ENCODE measurements around the gene SLC17A9. TPM values are rescaled to one million over a fixed set of nuclear protein-coding genes. Genes with fewer than 3 reads are reported as not detected.

The SLC17A9 gene
- total and polyA plus RNA-seq, 2 of the 8 experiments (the other 6 are each of a cell fraction or from before 2014, with no cell fraction given) = 23.5 to 35.2 TPM

GRCh38 chr20:62916703-62917476 is 35.6 kb upstream of the SLC17A9 start (continued):
- no peak for TF ChIP-seq CTCF (IDR thresholded peaks at IDR 0.05; ENCODE audit: control extremely low read depth in 1 of 3, insufficient read depth in 1 of 3, low read depth in 1 of 3, low read length in 3 of 3)
- no peak for TF ChIP-seq EZH2 (IDR thresholded peaks at IDR 0.05; ENCODE audit: low read depth, low read length, severe bottlenecking)
- no peak for TF ChIP-seq NANOG (IDR thresholded peaks at IDR 0.05; ENCODE audit: insufficient read depth, low read depth, low read length, poor library complexity, severe bottlenecking)
- no peak for TF ChIP-seq TEAD4 (IDR thresholded peaks at IDR 0.05; ENCODE audit: low read depth, low read length)
- no peak for TF ChIP-seq TAF7 (optimal IDR thresholded peaks at IDR 0.05; ENCODE audit: borderline replicate concordance, low read depth, low read length)
- no peak for TF ChIP-seq MAFK (IDR thresholded peaks at IDR 0.05; ENCODE audit: low read depth, low read length)
- no peak for TF ChIP-seq CHD7 (IDR thresholded peaks at IDR 0.05; ENCODE audit: insufficient replicate concordance, low read length)

All from H1 (cell line).